ENCODE results near the gene C10orf62.
"Not testable (repeated sequence)": the region's sequence is repeated elsewhere in the genome, so short reads cannot be mapped to it uniquely, and the experiment has no call there.

Gene C10orf62

GRCh38 chr10:97566336-97566996 lies 23.1 kb upstream of the C10orf62 start:
- DNase-seq (ENCODE audit: low spot score) = no peak

- no peak for DNase-seq (ENCODE audit: low spot score)
Measured at GRCh38 chr10:97567891-97568290, 21.6 kb upstream of the C10orf62 start.

GRCh38 chr10:97570146-97570788 lies 19.3 kb upstream of the C10orf62 start:
- DNase-seq (ENCODE audit: low spot score) = no peak

GRCh38 chr10:97570789-97571471 lies 18.6 kb upstream of the C10orf62 start:
- no peak for DNase-seq (ENCODE audit: low spot score)

- DNase-seq (ENCODE audit: low spot score) = no peak
Measured at GRCh38 chr10:97571622-97572021, 17.9 kb upstream of the C10orf62 start.

GRCh38 chr10:97572214-97572989 lies 17.1 kb upstream of the C10orf62 start, which contains the start of gene ANKRD2:
Gene ANKRD2 (plus strand): TSS chr10:97572779. CDS start chr10:97572789, 10 bp downstream.
- peak; percentile 75 for DNase-seq (ENCODE audit: low spot score)

GRCh38 chr10:97573021-97573420 lies 16.5 kb upstream of the C10orf62 start:
- no peak for DNase-seq (ENCODE audit: low spot score)

- no peak for DNase-seq (ENCODE audit: low spot score)
Measured at GRCh38 chr10:97573672-97574071, 15.8 kb upstream of the C10orf62 start.

GRCh38 chr10:97574374-97575126 lies 15.0 kb upstream of the C10orf62 start:
- DNase-seq (ENCODE audit: low spot score) = peak; percentile 60

GRCh38 chr10:97575127-97575668 lies 14.3 kb upstream of the C10orf62 start:
- no peak for DNase-seq (ENCODE audit: low spot score)

- not testable (repeated sequence) for DNase-seq (ENCODE audit: low spot score)
Measured at GRCh38 chr10:97576487-97576886, 13.0 kb upstream of the C10orf62 start.

GRCh38 chr10:97577701-97578100 lies 11.8 kb upstream of the C10orf62 start:
- no peak for DNase-seq (ENCODE audit: low spot score)

- DNase-seq (ENCODE audit: low spot score) = no peak
Measured at GRCh38 chr10:97578171-97578844, 11.2 kb upstream of the C10orf62 start.

- no peak for DNase-seq (ENCODE audit: low spot score)
Measured at GRCh38 chr10:97580421-97581367, 8.8 kb upstream of the C10orf62 start.

- no peak for DNase-seq (ENCODE audit: low spot score)
Measured at GRCh38 chr10:97582169-97582568, 7.4 kb upstream of the C10orf62 start.

- no peak for DNase-seq (ENCODE audit: low spot score)
Measured at GRCh38 chr10:97583476-97583875, 6.0 kb upstream of the C10orf62 start.

GRCh38 chr10:97584060-97584797 lies 5.3 kb upstream of the C10orf62 start, which contains the start of gene HOGA1:
Gene HOGA1 (plus strand): TSS chr10:97584389. CDS start chr10:97584704, 315 bp downstream.
- peak; percentile 23 for DNase-seq (ENCODE audit: low spot score)

- no peak for DNase-seq (ENCODE audit: low spot score)
Measured at GRCh38 chr10:97584798-97585438, 4.6 kb upstream of the C10orf62 start.
